Gastrocnemius medialis (tissue), 4 donors: ENCODE measurements around the gene ZNF672.

Experiments used
- CTCF ChIP-seq, 5 experiments: fragments of 450-650 bp in 3 of 5; fragments of 200-600 bp in 2 of 5; sonication (generic) in 2 of 5; IDR thresholded peaks in 4 of 5; conservative IDR thresholded peaks in 1 of 5; 1 replicate in 4 of 5; 2 replicates in 1 of 5; pipeline ENCODE4 v1.5.1; 2016 to 2019; ENCODE audit warnings: antibody characterized with exemption in 5 of 5, mild to moderate bottlenecking in 3 of 5, moderate library complexity in 3 of 5
- POLR2A ChIP-seq, 2 donors: fragments of 450-650 bp; IDR thresholded peaks; one replicate each; pipeline ENCODE4 v1.6.1; 2017; ENCODE audit warnings: antibody characterized with exemption in 2 of 2, mild to moderate bottlenecking in 2 of 2, moderate library complexity in 2 of 2

- TF ChIP-seq CTCF (IDR thresholded peaks at IDR 0.05 in 4 of 5, conservative IDR thresholded peaks at IDR 0.05 in 1 of 5) (no peak), POLR2A (IDR thresholded peaks at IDR 0.05) (no peak)
Measured at GRCh38 chr1:248834343-248834940, 3.6 kb upstream of the ZNF672 start.
